ENCODE measurements around the gene ZFAND4. TPM values are rescaled to one million over a fixed set of nuclear protein-coding genes. Genes with fewer than 3 reads are reported as not detected.

ZFAND4 gene
- total and polyA plus RNA-seq, 2 donors (not counting 3 experiments of a cell fraction or from before 2014, with no cell fraction given) = 1.5 to 7.8 TPM

- no TSS peak for BruUV-seq (replicated peaks)
- Histone ChIP-seq H3K4me1 (ENCODE audit: control insufficient read depth, extremely low read depth, insufficient read depth, low read length) (no peaks in the 10 kb centered on the region), H3K4me3 (replicated peaks in 1 of 3; ENCODE audit: insufficient read depth in 1 of 3, low read depth in 1 of 3, low read length in 3 of 3) (no peak overlapping the region), H3K27me3 (ENCODE audit: control insufficient read depth in 2 of 2, insufficient read depth in 2 of 2, low read length in 2 of 2) (no peaks in the 10 kb centered on the region), H3K9me3 (replicated peaks; ENCODE audit: control insufficient read depth, insufficient read depth, low read length) (no peaks in the 10 kb centered on the region), H4K20me1 (replicated peaks; ENCODE audit: control insufficient read depth, extremely low read depth, insufficient read depth, low read length) (peaks cover 2% of the 10 kb centered on the region), H3K4me2 (ENCODE audit: insufficient read depth, low read length) (no peak overlapping the region), H3K27ac (ENCODE audit: insufficient read depth, low read depth, low read length) (no peak overlapping the region), H3K9ac (replicated peaks; ENCODE audit: extremely low read depth, insufficient read depth, low read length) (no peak overlapping the region), H3K79me2 (ENCODE audit: control insufficient read depth, insufficient read depth, low read length) (no peaks in the 10 kb centered on the region), H2AFZ (ENCODE audit: low read depth, low read length) (no peak overlapping the region), H3K36me3 (ENCODE audit: control insufficient read depth in 2 of 2, extremely low read depth in 1 of 2, insufficient read depth in 2 of 2, low read length in 2 of 2) (no peaks in the 10 kb centered on the region), H3K9me1 (replicated peaks; ENCODE audit: control insufficient read depth, extremely low read depth, insufficient read depth, low read length) (no peaks in the 10 kb centered on the region)
- TF ChIP-seq MAX (IDR thresholded peaks at IDR 0.05; ENCODE audit: insufficient read depth, insufficient read length) (no peak), POLR2AphosphoS5 (IDR thresholded peaks at IDR 0.05; ENCODE audit: insufficient read depth, low read depth, low read length) (no peak), POLR2A (IDR thresholded peaks at IDR 0.05; ENCODE audit: low read depth, low read length) (no peak), GATA2 (IDR thresholded peaks at IDR 0.05; ENCODE audit: insufficient read depth, insufficient read length, low read depth, low read length) (no peak)
- dilution Hi-C loops (cut with MboI; ENCODE audit: extremely low pct_ligation_motif_present, low sequenced_read_pairs) (no loop called here), intact Hi-C loops (cut with micrococcal nuclease) (no loop called here)
- ChIA-PET CTCF (no interaction called here), POLR2A (no interaction called here)
- no peak for FAIRE-seq
- DNase-seq (ENCODE audit: low read depth, low spot score) = no peak
Measured at GRCh38 chr10:45586028-45586824, 86.3 kb downstream of the ZFAND4 start.

GRCh38 chr10:45585131-45585530 lies 87.4 kb downstream of the ZFAND4 start:
- peaks cover 2% of the 10 kb centered on the region for H4K20me1 ChIP-seq (replicated peaks; ENCODE audit: control insufficient read depth, extremely low read depth, insufficient read depth, low read length)
- no peaks in the 10 kb centered on the region for H3K79me2 ChIP-seq (ENCODE audit: control insufficient read depth, insufficient read depth, low read length)
- no peaks in the 10 kb centered on the region for H3K36me3 ChIP-seq (ENCODE audit: control insufficient read depth in 2 of 2, extremely low read depth in 1 of 2, insufficient read depth in 2 of 2, low read length in 2 of 2)
- H3K4me2 ChIP-seq (ENCODE audit: insufficient read depth, low read length) = no peak overlapping the region
- no peaks in the 10 kb centered on the region for H3K27me3 ChIP-seq (ENCODE audit: control insufficient read depth in 2 of 2, insufficient read depth in 2 of 2, low read length in 2 of 2)
- no peak overlapping the region for H3K4me3 ChIP-seq (replicated peaks in 1 of 3; ENCODE audit: insufficient read depth in 1 of 3, low read depth in 1 of 3, low read length in 3 of 3)
- H3K9me3 ChIP-seq (replicated peaks; ENCODE audit: control insufficient read depth, insufficient read depth, low read length) = no peaks in the 10 kb centered on the region
- FAIRE-seq (no peak), DNase-seq (ENCODE audit: low read depth, low spot score) (no peak)
- no peak overlapping the region for H3K27ac ChIP-seq (ENCODE audit: insufficient read depth, low read depth, low read length)
- POLR2A ChIA-PET = no interaction called here
- H3K9me1 ChIP-seq (replicated peaks; ENCODE audit: control insufficient read depth, extremely low read depth, insufficient read depth, low read length) = no peaks in the 10 kb centered on the region
- CTCF ChIA-PET = no interaction called here
- intact Hi-C loops (cut with micrococcal nuclease) (no loop called here), dilution Hi-C loops (cut with MboI; ENCODE audit: extremely low pct_ligation_motif_present, low sequenced_read_pairs) (no loop called here)
- no TSS peak for BruUV-seq (replicated peaks)
- no peak for TF ChIP-seq GATA2 (IDR thresholded peaks at IDR 0.05; ENCODE audit: insufficient read depth, insufficient read length, low read depth, low read length)
- TF ChIP-seq CTCF (IDR thresholded peaks at IDR 0.05; ENCODE audit: extremely low read depth in 1 of 2, insufficient read depth in 1 of 2, low read depth in 1 of 2, low read length in 2 of 2) = no peak
- no peak for TF ChIP-seq POLR2AphosphoS5 (IDR thresholded peaks at IDR 0.05; ENCODE audit: insufficient read depth, low read depth, low read length)
- TF ChIP-seq JUN (IDR thresholded peaks at IDR 0.05; ENCODE audit: borderline replicate concordance, insufficient read depth, insufficient read length, low read depth) = no peak
- TF ChIP-seq MYC (IDR thresholded peaks at IDR 0.05; ENCODE audit: low read depth, low read length) = no peak
- no peak overlapping the region for H3K9ac ChIP-seq (replicated peaks; ENCODE audit: extremely low read depth, insufficient read depth, low read length)
- H3K4me1 ChIP-seq (ENCODE audit: control insufficient read depth, extremely low read depth, insufficient read depth, low read length) = no peaks in the 10 kb centered on the region
- H2AFZ ChIP-seq (ENCODE audit: low read depth, low read length) = no peak overlapping the region
